Activated T-cell treated with anti-CD3 and anti-CD28 coated beads, Interleukin-2, amount 50 U/mL, for 48 hours (primary cell): ENCODE results near the gene FCHSD2.
"Not testable (repeated sequence)": the region's sequence is repeated elsewhere in the genome, so short reads cannot be mapped to it uniquely, and the experiment has no call there.

Experiments
- DNase-seq, 2 experiments: peaks; one replicate each; pipeline ENCODE4 v3.0.0-alpha.2; 2020

FCHSD2 gene

GRCh38 chr11:72829884-72830533, 312.1 kb downstream of the FCHSD2 start:
- DNase-seq, result no peak

GRCh38 chr11:72829178-72829577, 312.9 kb downstream of the FCHSD2 start:
- peak in 1 of 2 experiments; percentile 12 for DNase-seq

GRCh38 chr11:72828692-72829101, 313.4 kb downstream of the FCHSD2 start:
- DNase-seq, result no peak

GRCh38 chr11:72828081-72828567, 314.0 kb downstream of the FCHSD2 start:
- DNase-seq, result no peak

GRCh38 chr11:72827656-72828055, 314.5 kb downstream of the FCHSD2 start:
- not testable (repeated sequence) for DNase-seq

GRCh38 chr11:72826942-72827480, 315.1 kb downstream of the FCHSD2 start:
- no peak for DNase-seq

GRCh38 chr11:72826191-72826941, 315.8 kb downstream of the FCHSD2 start:
- no peak for DNase-seq

- no peak for DNase-seq
Observed at GRCh38 chr11:72825661-72826060, 316.5 kb downstream of the FCHSD2 start.

- DNase-seq, result no peak
Observed at GRCh38 chr11:72824811-72825505, 317.2 kb downstream of the FCHSD2 start.

- no peak for DNase-seq
Observed at GRCh38 chr11:72824020-72824419, 318.1 kb downstream of the FCHSD2 start.

- no peak for DNase-seq
Observed at GRCh38 chr11:72823105-72823804, 318.9 kb downstream of the FCHSD2 start.

- peak; percentile 93 to 96 for DNase-seq
Observed at GRCh38 chr11:72821920-72822799, 320.0 kb downstream of the FCHSD2 start.

GRCh38 chr11:72821221-72821919, 320.7 kb downstream of the FCHSD2 start:
- no peak for DNase-seq

- DNase-seq, result no peak
Observed at GRCh38 chr11:72820439-72821139, 321.5 kb downstream of the FCHSD2 start.

GRCh38 chr11:72818971-72819370, 323.1 kb downstream of the FCHSD2 start:
- DNase-seq, result no peak

GRCh38 chr11:72817966-72818365, 324.2 kb downstream of the FCHSD2 start:
- DNase-seq, result no peak

- DNase-seq, result no peak
Observed at GRCh38 chr11:72816404-72816990, 325.6 kb downstream of the FCHSD2 start.

- DNase-seq, result no peak
Observed at GRCh38 chr11:72815110-72815618, 327.0 kb downstream of the FCHSD2 start.

- DNase-seq, result peak; percentile 94 to 95
Observed at GRCh38 chr11:72814286-72815109, 327.6 kb downstream of the FCHSD2 start, which contains the start of gene ATG16L2. TSS of gene ATG16L2 (plus strand) at chr11:72814411. CDS start at chr11:72814446, 35 bp downstream.
